Posterior vena cava (tissue), 2 donors: ENCODE data around the gene FAM241A. TPM values are rescaled to one million over a fixed set of nuclear protein-coding genes. Genes with fewer than 3 reads are reported as not detected.
"Not testable (repeated sequence)": the region's sequence is repeated elsewhere in the genome, so short reads cannot be mapped to it uniquely, and the experiment has no call there.

Experiments used
- DNase-seq: peaks from one replicate; pipeline ENCODE4 v3.0.0-alpha.2; 2020; ENCODE audit warnings: low spot score
- intact Hi-C, 2 donors: fragments of 100-400 bp; cut with DNase I; formaldehyde crosslinking; loops; one replicate each; pipeline versions ENCODE4 v1.14.1 to v1.14.2; 2022 to 2023
- total RNA-seq, 2 donors: library from RNA; stranded (reverse); fragmentation: NEBNext Ultra II Directional; extraction: Animal tissue kit (Norgen Biotek cat#: 25700); gene quantifications; one replicate each; pipeline ENCODE4 v1.2.1, GENCODE V29; 2021
- donor health status: DM: yes; HTN: yes; CAD: no.
- donor health status: DM: yes; HTN: yes; CAD: no.

The FAM241A gene
- total RNA-seq, 2 donors from 2014 or later, result 4.6 to 6.7 TPM

DNA sequence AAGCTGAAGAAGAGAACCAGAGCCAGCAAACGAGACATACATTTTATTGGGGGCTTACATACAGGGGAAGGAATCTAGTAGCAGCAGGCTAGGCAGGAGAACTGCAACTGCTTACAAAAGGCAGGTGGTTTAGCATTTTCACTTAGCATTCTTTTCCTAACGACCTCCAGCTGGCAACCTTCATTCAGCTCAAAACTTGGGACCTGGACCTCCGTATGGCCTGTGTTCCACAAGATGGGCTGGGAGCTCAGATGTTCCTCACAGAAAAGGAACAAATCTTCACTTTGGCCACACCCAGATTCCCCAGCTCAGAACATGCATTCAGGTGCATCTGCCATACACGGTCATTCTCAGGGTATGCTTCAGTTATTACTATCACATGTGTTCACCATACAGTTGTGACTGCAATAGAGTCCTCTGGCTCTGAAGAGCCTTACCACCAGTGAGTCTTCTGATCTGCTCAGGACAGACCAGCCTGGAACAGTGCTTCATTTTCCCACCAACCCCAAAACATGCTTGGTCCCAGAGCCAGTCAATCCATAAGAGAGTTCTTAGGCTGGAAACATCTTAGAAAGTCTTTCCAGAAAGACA, 56.8 kb downstream of the FAM241A start:
- intact Hi-C loops, result no loop called here
- DNase-seq, result no peak

DNA sequence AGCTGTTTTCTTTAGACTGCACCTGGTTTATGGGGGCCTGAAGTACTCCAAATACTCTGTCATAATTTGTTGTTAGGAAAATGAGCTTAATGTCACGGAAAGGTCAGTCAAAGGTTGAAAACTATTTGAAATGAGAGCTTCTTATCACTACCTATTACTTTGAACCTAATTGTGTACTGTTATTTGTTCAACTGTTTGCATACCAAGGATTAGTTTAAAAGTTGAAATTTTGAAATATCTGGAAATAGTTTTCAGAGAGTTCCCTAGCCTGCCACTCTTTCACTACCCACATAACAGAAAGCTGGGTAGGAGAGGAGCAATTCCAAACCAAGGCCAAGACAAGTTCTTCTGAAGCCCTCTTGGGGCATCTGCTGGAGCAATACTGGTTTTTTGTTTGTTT, 58.3 kb downstream of the FAM241A start:
- intact Hi-C loops, result no loop called here
- no peak for DNase-seq

DNA sequence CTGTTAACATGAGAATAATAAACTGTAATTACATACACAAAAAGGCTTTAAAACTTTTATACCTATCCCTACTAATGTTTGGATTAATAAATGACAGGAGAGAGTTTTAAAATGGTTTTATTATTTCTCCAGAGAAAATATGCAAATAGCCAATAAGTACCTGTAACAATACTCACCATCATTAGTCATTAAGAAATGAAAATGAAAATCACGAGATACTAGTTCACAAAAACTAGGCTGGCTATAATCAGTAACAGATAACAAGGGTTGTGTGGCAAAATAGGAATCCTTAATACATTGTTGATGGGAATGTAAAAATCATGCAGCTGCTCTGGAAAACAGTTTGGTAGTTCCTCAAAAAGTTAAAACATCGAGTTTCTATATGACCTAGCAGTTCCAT, 61.2 kb downstream of the FAM241A start:
- intact Hi-C loops, result no loop called here
- DNase-seq, result no peak

DNA sequence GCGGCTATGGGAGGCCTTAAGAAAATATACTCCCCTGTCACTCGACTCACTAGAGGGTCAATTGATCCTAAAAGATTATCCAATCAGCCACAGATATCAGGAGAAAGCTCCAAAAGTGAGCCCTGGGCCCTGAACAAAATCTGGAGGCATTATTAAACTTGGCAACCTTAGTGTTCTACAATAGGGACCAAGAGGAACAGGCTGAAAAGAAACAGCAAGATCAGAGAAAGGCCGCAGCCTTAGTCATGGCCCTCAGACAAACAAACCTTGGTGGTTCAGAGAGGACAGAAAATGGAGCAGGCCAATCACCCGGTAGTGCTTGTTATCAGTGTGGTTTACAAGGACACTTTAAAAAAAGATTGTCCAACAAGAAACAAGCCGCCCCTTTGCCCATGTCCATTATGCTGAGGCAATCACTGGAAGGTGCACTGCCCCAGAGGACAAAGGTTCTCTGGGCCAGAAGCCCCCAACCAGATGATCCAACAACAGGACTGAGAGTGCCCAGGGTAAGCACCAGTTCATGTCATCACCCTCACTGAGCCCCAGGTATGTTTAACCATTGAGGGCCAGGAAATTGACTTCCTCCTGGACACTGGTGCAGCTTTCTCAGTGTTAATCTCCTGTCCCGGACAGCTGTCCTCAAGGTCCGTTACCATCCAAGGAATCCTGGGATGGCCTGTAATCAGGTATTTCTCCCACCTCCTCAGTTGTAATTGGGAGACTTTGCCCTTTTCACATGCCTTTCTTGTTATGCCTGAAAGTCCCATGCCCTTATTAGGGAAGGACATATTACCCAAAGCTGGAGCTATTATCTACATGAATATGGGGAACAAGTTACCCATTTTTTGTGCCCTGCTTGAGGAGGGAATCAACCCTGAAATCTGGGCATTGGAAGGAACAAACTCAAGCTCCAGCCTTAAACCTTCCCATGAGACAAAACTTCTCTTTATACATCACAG, 63.2 kb downstream of the FAM241A start:
- DNase-seq, intact Hi-C loops: not testable (repeated sequence)

DNA sequence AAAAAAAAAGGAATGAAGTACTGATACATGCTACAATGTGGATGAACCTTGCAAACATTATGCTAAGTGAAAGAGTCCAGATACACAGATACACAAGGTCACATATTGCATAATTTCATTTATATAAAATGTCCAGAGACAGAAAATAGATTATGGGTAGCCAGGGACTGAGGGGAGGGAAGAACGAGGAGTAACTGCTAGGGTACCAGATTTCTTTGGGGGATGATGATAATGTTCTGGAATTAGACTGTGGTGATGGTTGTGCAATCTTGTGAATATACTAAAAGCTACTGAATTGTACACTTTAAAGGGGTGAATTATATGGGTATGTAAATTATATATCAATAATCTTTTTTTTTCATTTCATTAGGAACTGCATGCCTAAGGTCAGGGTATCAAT, 65.5 kb downstream of the FAM241A start:
- intact Hi-C loops, result no loop called here
- DNase-seq, result no peak

DNA sequence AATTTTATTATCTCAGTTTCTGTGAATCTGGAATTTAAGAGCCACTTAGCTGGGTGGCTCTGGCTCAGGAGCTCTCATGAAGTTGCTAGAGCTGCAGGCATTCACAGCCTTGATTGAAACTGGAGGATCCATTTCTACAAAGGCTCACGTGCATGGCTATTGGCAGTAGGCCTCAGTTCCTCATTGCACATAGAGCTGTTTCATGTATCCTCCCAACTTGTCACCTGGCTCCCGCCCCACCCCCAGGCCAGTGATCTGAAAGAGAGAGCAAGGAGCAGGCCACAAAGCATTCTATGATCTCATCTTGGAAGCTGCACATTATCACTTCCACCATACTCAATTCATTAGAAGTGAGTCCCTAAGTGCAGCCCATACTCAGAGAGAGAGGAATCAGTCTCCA, 67.8 kb downstream of the FAM241A start:
- DNase-seq, result no peak
- intact Hi-C loops, result no loop called here

DNA sequence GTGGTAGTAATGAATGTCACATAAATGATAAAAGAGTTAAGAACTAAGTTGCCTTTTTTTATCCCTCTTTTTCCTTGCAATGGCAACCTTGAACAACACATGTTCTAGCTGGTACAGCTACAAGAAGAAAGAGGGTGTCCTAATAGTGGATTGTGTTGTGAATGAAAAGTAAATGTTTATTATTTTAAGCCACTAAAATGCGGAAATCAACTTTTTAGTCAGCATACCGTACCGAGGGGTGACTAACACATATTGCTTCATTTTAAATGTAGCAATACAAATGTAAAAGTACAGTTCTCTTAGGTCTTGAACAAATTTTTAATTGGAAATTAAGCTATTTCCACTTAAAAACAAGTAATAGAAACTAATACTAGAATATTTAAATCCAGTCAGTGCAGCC, 68.6 kb downstream of the FAM241A start:
- intact Hi-C loops, result no loop called here

DNA sequence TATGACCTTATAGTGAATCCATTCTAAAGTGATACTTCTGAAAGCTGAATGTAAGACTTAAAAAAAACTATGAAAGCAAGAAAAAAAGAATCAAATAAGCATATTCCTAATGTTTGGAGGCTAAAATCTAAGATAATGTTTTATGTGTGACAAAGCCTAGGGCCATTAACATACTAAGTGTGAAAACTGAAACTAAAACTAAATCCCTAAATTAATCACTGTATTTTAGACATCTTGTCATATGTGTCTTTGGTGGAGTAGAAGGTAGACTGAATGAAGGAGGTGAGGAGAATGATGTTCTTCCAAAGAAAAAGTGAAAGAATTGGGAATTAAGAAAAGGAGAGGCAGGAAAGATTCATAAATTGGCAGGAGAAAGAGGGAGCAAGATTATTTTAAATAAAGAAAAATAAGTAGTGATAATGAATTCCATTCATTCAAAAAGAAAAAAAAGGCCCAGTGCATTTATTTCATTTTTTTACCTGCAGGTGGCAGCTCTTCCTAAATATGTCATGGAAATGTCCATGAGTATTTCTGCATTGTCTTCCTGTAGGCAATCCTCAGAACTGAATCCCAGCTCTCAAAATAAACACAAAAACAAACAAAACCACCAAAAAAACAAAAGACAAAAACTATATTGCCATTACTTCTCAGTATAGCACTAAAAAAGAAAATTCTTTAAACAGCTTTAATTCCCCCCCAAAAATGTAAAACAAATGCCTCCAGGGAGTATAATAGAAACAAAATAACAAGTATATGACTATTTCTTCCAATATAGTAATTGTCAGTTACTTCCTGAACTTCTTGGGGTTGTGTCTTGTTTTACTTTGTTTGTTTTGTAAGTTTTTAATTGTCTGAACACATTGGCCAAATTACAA, 69.4 kb downstream of the FAM241A start:
- intact Hi-C loops, result no loop called here
- no peak for DNase-seq

More for the DNA sequence above, 68.6 kb downstream of the FAM241A start:
- no peak for DNase-seq

DNA sequence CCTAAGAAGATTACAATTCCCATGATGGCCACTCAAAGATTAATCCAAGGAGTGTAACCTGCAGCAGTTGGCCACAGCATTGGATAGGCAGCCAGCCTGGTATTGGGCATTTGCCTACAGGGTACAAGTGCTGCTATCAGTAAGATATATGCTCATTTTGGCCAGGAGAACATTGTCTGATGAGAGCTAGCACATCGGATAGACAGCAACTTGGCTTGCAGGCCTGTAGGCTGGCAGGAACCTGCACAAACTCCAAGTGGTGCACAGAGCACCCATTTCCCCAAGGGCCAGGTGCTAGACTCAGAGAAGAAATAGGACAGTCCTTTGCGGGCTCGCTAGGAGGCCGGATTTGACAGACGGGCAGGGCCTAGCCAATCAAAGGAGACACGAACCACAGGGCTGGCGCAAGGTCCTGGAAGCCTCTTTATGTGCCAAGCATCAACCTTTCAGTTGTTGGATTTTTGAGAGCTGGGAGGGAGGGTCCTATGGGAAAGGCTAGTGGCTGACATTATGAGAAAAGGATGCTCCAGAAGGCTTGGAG, 74.6 kb downstream of the FAM241A start:
- DNase-seq, result no peak
- intact Hi-C loops, result no loop called here

DNA sequence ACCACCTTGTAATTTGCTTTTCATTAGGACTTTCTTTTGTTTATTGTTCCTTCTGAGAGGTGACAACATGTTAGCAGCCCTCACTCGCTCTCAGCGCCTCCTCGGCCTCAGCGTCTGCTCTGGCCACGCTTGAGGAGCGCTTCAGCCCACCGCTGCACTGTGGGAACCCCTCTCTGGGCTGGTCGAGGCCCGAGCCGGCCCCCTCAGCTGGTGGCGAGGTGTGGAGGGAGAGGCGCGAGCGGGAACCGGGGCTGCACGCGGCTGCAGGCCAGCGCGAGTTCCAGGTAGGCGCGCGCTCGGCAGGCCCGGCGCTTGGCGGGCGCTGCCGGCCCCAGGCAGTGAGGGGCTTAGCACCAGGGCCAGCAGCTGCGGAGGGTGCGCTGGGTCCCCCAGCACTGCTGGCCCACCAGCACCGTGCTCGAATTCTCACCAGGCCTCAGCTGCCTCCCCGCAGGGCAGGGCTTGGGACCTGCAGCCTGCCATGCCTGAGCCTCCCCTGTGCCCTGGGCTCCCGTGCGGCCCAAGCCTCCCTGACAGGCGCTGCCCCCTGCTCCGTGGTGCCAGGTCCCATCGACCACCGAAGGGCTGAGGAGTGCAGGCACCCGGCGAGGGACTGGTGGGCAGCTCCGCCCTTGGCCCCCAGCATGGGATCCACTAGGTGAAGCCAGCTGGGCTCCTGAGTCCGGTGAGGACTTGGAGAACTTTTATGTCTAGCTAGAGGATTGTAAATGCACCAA, 77.1 kb downstream of the FAM241A start:
- intact Hi-C loops, result no loop called here
- no peak for DNase-seq

DNA sequence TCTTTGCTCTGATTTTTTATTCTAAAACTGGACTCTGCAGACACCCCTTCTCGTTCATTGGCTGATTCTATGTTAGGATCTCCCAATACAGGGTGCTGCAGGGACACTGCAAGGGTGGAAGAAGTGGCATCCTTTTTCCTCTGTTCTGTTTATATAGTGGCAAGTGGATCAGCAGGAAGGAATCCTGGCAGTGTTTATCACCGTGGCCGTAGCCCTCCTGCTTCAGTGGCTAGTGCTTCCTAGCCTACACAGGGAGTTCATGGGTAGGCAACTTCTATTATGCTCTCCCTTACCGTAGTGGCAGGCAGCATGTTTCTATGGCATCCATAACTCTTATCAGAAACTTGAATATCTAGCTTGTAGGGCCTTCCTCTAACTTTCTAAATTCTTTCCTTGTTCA, 79.9 kb downstream of the FAM241A start:
- intact Hi-C loops, result no loop called here
- DNase-seq, result no peak

DNA sequence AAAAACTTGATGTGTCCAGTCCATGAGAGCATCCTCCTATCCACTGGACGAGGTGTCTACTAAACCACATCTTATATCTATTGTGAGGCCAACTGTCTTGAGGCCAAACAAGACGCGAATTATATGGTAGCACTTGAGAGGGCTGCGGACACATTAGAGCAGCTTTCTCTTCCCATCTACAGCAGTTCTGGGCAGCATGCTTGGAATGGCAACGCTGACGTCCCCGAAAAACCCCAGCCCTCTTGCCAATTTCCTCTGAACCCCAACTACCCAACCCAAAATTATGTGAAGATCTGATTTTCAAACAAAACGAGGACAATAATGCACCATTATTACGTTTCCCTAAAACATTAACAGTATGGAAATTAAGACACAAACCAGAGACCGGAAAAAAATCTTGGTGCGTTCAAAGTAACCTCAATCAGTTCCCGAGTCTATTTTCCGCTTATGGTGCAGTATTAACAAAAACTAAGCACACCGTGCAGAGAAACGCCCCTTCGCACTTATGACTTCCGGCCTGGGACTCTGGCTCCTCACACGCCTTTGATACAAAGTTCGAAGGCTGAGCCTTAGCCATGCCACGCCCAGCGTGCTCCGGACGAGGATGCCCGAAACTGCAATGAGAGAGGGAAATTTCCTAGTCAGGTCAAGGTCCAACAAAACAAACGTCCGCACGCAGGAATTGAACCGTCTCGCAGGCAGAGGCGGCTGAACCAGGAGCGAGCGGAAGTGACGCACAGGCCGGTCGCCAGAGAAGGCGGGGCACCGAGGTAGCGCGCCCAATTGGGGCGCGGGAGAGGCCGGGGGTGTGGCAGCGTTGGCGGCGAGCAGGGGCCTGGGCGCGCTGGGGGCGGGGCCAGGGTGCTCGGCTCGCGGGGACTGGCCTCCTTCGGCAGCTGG, 85.9 kb downstream of the FAM241A start:
- peak; percentile 99 for DNase-seq
- intact Hi-C loops, result loop anchor here (5.0 to 10.0 kb wide), 2 partner anchors 84 to 136 kb away; partner anchors contain the start of gene FAM241A (in 1 of the 2)

DNA sequence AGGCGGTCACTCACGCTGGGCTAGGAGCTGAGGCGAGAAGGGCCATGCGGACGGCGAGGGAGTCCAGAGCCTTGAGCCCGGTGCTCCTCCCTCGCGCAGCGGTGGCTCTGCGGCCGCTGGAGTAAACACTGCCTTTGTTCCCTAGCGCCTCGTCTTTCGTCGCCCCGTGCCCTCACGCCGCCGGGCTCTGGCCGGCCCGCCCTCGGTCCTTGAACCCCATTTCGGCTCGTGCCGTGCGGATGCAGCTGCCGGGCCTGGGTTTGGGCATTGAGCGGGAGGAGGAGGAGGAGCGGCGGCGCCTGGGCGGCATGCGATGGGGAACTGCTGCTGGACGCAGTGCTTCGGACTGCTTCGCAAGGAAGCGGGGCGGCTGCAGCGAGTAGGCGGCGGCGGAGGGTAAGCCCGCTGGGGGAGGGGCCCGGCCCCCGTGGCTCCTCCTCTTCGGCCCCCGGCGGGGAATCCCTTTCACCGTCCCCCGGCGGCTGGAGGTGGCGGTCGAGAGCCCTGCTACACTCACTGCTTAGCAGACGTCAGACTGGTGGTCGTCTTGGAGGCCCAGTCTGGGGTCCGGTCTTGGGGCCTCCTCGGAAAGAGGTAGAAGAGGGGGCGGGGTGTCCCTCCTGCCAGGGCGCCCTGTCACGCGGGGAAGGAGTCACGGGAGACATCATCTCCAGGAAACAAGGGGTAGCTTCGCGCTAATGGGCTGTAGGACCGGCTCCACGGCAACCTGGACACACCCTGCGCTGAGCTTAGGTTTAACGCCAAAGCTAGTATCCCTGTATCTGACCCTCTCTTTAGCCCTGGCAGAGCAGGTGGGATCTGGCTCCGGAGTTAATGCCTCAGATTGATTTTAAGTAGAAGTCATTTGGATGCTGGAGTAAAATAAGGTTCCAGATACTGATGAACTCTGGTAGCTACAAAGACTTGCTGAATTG, 86.8 kb downstream of the FAM241A start, which contains the start of gene AP1AR:
Gene AP1AR (plus strand): TSS at position 9 of the 935 bp plus-strand sequence. CDS start 305 bp downstream, at position 314.
- intact Hi-C loops, result loop anchor here (5.0 to 10.0 kb wide), 2 partner anchors 85 to 137 kb away; partner anchors contain the start of gene FAM241A (in 1 of the 2)
- DNase-seq, result peak; percentile 93

DNA sequence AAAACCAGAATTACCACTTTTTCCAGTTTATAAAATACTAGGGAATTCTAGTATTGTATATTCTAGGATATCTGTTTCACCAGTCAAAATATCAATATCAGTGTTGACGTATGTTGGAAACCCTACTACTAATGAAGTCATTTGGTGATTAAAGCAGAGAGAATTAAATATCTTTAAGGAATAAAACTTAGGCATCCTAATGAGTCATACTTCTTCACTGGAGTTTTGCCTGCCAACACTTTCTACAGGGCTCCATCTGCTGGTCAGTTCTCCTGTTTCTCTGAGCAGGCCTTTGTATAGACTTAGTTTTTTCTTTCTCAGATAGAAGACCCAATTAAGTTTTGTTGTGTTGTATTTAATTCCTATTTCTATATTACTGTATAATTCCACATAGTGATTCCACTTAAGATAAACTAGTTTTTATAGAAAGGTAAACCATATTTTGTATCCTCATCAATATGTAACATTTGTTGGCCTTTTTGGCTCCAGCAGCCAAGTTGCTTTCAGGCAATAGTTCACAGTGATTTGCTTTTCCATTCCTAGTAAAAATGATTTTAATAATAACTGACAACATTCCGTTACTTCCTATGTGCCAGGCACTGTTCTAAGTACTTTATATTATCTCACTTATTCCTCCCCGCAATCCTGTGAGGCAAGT, 89.8 kb downstream of the FAM241A start:
- intact Hi-C loops, result loop anchor here (5.0 to 10.0 kb wide), 3 partner anchors 88 to 140 kb away; partner anchors contain the start of gene FAM241A (in 1 of the 2)
- DNase-seq, result no peak

DNA sequence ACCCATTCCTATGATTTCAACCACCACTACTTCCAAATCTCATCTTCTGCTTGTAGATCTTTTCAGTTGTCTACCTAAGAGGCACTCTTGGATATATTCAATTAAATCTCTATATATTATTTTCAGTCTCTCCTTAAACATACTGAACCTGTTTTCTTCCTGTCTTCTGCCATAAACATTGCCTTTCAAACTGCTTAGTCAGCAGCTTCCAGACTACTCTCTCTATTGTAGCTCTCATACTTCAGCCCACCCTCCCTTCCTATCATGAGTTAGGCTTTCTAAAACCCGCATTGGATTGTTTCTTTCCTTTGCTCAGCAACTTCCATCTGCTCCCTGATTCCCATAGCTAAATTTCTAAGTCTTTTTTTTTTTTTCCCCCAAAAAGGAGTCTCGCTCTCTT, 90.8 kb downstream of the FAM241A start:
- DNase-seq, result no peak
- intact Hi-C loops, result loop anchor here (5.0 to 10.0 kb wide), 2 partner anchors 134 to 141 kb away; no protein-coding TSS in a partner anchor

DNA sequence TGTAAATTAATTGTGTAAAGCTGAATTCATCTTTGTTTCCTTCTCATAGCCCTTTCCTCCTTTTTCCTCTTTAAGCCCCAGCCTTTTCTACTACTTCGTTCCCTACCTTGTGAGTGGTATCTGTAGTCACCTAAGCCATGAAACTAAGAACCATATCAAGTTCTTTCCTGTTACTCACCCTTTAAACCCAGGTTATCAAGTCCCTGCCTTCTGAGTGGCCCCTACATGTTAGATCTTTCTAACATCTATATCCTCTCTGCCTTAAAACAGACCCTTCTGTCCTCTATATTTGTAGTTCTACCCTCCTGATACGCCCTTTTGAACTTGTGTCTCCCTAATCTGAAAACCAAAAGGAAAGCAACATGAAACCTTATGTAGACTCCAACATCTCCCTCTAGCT, 93.6 kb downstream of the FAM241A start:
- no peak for DNase-seq
- intact Hi-C loops, result loop anchor here (5.0 to 10.0 kb wide), 2 partner anchors 137 to 144 kb away; no protein-coding TSS in a partner anchor
